ENCODE measurements around the gene TFCP2.
A peak's percentile ranks its signal among the peaks of the same experiment; 100 is the strongest.

TFCP2 gene

DNA sequence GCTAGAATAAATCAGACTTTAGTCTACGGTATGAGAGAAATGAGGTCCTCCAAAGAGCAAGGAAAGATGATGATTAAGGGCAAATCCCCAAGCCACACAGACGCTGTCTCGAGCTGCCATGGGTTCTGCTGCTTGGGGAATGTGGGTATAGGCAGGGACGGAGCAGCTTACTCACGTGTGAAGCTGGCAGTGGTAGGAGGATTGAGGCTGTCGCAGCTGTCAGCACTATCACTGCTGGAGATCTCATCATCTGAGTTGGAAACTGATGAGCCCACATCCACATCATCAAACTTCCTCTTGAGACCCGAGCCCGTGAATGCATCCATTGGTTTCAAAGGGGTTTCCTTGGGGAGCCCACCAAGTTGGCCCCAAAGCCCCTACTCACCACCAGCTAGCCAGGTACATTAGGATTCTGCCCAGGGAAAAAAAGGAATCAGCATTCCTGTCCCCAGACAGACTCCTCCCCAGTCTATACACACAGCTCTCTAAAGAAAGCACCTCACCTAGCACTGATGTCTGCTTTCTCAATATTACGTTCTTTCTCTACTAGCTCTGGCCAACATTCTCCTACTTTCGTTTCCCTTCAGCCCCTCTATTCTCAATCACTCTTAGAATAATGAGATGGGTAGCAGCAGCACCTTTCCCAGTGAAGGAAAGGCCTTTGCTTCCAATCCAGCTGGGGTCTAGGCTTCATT lies 96.6 kb downstream of the TFCP2 start:
- in situ Hi-C loops (cut with MboI; ENCODE audit: low sequenced_read_pairs): no loop called here

DNA sequence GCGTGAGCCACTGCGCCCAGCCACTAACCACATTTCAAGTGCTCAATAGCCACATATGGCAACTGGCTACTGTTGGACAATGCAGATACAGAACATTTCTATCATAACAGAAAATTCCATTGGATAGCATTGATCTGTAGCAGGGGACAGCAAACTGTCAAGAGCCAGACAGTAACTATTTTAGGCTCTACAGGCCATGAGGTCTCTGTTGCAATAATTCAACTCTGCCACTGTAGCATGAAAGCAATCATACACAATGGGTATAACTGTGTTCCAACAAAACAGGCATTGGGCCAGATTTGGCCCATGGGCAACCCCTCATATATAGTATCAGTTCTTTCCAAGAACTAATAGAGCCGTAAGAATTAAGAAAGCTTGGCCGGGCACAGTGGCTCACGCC lies 97.5 kb downstream of the TFCP2 start:
- Histone ChIP-seq H3K4me1 (no peaks in the 10 kb centered on the region), H3K27me3 (ENCODE audit: low read depth) (no peaks in the 10 kb centered on the region), H3K9me3 (no peaks in the 10 kb centered on the region), H3K36me3 (replicated peaks) (peaks cover 23% of the 10 kb centered on the region), H3K4me3 (no peak overlapping the region)
- DNase-seq (ENCODE audit: low spot score in 2 of 2): no peak
- in situ Hi-C loops (cut with MboI; ENCODE audit: low sequenced_read_pairs): no loop called here

More for the DNA sequence above, 96.6 kb downstream of the TFCP2 start:
- peaks cover 1% of the 10 kb centered on the region; the same call in 1 of the 2 replicates for H3K4me1 ChIP-seq
- H3K27me3 ChIP-seq (ENCODE audit: low read depth): no peaks in the 10 kb centered on the region
- H3K4me3 ChIP-seq: no peak overlapping the region
- peaks cover 17% of the 10 kb centered on the region for H3K36me3 ChIP-seq (replicated peaks)
- DNase-seq (ENCODE audit: low spot score in 2 of 2): no peak
- no peaks in the 10 kb centered on the region for H3K9me3 ChIP-seq

DNA sequence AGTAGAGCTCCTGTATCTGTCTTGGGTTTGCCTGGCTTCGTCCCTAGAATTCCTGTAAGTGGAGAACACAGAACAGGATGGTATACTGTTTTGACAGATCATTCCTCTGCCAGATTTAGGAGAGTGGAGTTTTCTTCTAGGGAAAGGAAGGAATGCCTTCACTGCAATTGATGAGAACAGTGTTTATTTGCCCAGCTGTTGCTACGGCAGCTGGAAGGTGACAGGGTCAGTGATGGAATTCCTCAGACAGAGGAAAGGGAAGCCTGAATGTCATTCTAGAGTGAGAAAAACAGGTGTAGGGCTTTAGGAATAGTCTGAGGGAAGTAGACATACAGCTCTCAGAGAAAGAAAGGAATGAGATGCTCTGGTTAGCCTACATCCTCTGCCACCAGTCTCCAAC lies 101.3 kb downstream of the TFCP2 start:
- DNase-seq (ENCODE audit: low spot score in 2 of 2): no peak
- H3K4me1 ChIP-seq: no peaks in the 10 kb centered on the region
- H3K4me3 ChIP-seq: no peak overlapping the region
- no peaks in the 10 kb centered on the region for H3K9me3 ChIP-seq
- in situ Hi-C loops (cut with MboI; ENCODE audit: low sequenced_read_pairs): no loop called here
- peaks cover 48% of the 10 kb centered on the region for H3K36me3 ChIP-seq (replicated peaks)
- H3K27me3 ChIP-seq (ENCODE audit: low read depth): no peaks in the 10 kb centered on the region

GRCh38 chr12:51070004-51070403 lies 102.9 kb downstream of the TFCP2 start:
- Histone ChIP-seq H3K36me3 (replicated peaks) (peaks cover 59% of the 10 kb centered on the region), H3K9me3 (no peaks in the 10 kb centered on the region), H3K4me1 (no peaks in the 10 kb centered on the region), H3K27me3 (ENCODE audit: low read depth) (no peaks in the 10 kb centered on the region), H3K4me3 (no peak overlapping the region)
- no peak for DNase-seq (ENCODE audit: low spot score in 2 of 2)
- in situ Hi-C loops (cut with MboI; ENCODE audit: low sequenced_read_pairs): no loop called here

- Histone ChIP-seq H3K27me3 (ENCODE audit: low read depth) (no peaks in the 10 kb centered on the region), H3K9me3 (no peaks in the 10 kb centered on the region), H3K36me3 (replicated peaks) (peaks cover 75% of the 10 kb centered on the region), H3K4me3 (no peak overlapping the region), H3K4me1 (no peaks in the 10 kb centered on the region)
- no peak for DNase-seq (ENCODE audit: low spot score in 2 of 2)
- in situ Hi-C loops (cut with MboI; ENCODE audit: low sequenced_read_pairs): no loop called here
Measured at GRCh38 chr12:51067771-51068170, 105.2 kb downstream of the TFCP2 start.

DNA sequence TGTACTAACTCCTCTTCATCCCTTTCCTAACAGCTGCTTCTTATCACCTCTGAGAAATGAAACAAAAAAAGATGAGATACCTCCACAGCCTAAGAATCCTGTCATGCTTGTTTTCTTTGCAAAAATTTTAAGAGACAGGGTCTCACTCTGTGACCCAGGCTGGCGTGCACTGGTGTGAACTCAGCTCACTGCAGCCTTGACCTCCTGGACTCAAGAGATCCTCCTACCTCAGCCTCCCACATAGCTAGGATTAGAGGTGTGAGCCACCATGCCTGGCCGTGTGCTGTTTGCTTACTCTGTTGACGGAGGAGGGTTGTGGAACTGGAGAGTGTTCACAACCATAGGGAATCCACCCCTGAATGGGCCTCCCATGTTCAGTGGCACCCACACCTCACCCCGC lies 105.7 kb downstream of the TFCP2 start:
- H3K36me3 ChIP-seq (replicated peaks): peaks cover 76% of the 10 kb centered on the region
- in situ Hi-C loops (cut with MboI; ENCODE audit: low sequenced_read_pairs): no loop called here
- no peak for DNase-seq (ENCODE audit: low spot score in 2 of 2)
- no peaks in the 10 kb centered on the region for H3K9me3 ChIP-seq
- H3K4me3 ChIP-seq: no peak overlapping the region
- no peaks in the 10 kb centered on the region for H3K27me3 ChIP-seq (ENCODE audit: low read depth)
- no peaks in the 10 kb centered on the region for H3K4me1 ChIP-seq

- in situ Hi-C loops (cut with MboI; ENCODE audit: low sequenced_read_pairs): no loop called here
- no peak overlapping the region for H3K4me3 ChIP-seq
- no peaks in the 10 kb centered on the region for H3K9me3 ChIP-seq
- peaks cover 78% of the 10 kb centered on the region for H3K36me3 ChIP-seq (replicated peaks)
- H3K27me3 ChIP-seq (ENCODE audit: low read depth): no peaks in the 10 kb centered on the region
- H3K4me1 ChIP-seq: no peaks in the 10 kb centered on the region
- no peak for DNase-seq (ENCODE audit: low spot score in 2 of 2)
Measured at GRCh38 chr12:51065530-51065929, 107.4 kb downstream of the TFCP2 start.

DNA sequence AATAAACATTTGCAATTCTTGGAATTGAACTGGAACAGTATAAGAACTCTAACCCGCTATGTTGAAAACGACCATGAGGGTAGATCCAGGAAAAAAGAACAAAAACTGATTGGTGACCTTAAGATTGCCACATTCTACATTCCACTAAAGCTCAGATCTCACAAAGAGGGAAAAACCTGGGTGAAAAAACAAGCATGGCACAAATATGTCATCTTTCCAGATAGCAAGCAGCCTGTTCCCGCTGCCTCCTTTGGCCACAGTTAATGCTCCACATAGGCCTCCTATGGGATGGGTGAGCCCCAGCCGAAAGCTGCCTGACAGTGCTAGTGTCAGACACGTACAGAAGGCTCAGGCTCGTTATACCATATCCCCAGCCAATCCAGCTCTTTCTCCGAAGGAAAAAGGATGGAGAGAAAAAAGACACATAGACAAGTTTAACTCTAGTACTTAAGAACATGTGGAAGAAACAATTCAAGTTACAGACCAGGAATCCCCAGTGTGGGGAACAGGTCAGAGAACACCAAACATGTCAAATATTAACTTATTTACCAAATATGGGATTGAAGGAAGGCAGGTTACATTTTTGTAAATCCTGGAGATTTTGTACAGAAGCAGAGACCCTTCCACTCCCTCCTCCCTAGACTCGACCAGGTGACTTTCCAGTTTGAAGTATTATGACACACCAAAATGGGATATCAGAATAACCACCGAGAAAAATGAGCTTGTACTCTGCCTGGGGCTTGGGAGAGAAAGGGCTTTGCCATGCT lies 110.1 kb downstream of the TFCP2 start:
- H3K36me3 ChIP-seq (replicated peaks): peaks cover 91% of the 10 kb centered on the region
- in situ Hi-C loops (cut with MboI; ENCODE audit: low sequenced_read_pairs): no loop called here
- DNase-seq (ENCODE audit: low spot score in 2 of 2): no peak

DNA sequence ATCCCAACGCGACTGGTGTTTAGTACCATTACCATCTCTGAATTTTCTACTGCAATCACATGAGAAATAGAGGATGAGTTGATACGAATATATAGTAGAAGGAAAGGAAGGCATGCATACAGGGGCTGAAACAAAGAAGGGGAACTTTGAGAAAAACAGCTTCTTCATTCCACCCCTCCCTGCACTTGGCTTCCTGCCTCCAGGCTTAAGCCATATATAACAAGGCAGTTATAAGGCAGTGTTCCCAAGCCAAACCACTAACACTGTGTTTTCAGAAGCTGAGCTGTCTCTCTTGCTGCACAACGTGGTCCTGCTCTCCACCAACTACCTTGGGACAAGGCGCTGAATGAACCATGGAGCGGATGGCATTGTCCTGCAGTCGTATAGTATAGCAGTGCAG lies 113.8 kb downstream of the TFCP2 start:
- in situ Hi-C loops (cut with MboI; ENCODE audit: low sequenced_read_pairs): no loop called here
- Histone ChIP-seq H3K27me3 (ENCODE audit: low read depth) (no peaks in the 10 kb centered on the region), H3K4me3 (no peak overlapping the region), H3K36me3 (replicated peaks) (peaks cover 93% of the 10 kb centered on the region), H3K9me3 (no peaks in the 10 kb centered on the region), H3K4me1 (no peaks in the 10 kb centered on the region; the same call in 1 of the 2 replicates)
- DNase-seq (ENCODE audit: low spot score in 2 of 2): no peak

More for the DNA sequence above, 110.1 kb downstream of the TFCP2 start:
- no peaks in the 10 kb centered on the region for H3K27me3 ChIP-seq (ENCODE audit: low read depth)
- no peaks in the 10 kb centered on the region for H3K9me3 ChIP-seq
- H3K4me1 ChIP-seq: no peaks in the 10 kb centered on the region
- H3K4me3 ChIP-seq: no peak overlapping the region

DNA sequence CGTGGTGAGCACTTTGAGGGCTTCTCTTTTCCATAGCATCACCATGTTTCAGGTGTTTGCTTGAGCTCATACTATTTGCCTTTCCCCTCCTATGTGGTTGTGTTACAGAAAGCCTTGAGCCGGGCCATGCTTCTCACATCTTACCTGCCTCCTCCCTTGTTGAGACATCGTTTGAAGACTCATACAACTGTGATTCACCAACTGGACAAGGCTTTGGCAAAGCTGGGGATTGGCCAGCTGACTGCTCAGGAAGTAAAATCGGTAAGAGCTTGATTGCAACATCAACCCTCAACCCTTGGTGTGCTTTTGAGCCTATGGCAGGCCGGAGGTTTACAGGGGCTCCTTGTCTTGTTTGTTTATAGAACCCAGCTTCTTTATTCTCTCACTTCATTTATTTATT lies 116.7 kb downstream of the TFCP2 start:
- H3K36me3 ChIP-seq (replicated peaks): peaks cover 91% of the 10 kb centered on the region

DNA sequence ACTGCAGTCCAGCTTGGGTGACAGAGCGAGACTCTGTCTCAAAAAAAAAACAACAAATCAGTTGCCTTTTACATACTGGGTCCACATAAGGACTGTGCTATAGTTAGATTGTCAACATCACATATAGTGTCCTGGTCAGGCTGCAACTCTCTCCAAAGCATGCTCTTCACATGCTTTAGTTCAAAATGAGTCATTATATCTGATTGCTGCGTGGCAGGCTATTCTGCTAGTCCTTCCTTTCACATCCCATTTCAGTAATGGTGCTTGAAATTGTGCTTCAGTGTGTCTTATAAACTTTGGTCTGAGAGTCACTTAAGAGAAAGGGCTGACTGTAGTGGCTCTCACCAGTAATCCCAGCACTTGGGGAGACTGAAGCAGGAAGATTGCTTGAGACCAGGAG lies 117.9 kb downstream of the TFCP2 start:
- DNase-seq (ENCODE audit: low spot score in 2 of 2): no peak
- no peaks in the 10 kb centered on the region for H3K27me3 ChIP-seq (ENCODE audit: low read depth)
- in situ Hi-C loops (cut with MboI; ENCODE audit: low sequenced_read_pairs): no loop called here

More for the DNA sequence above, 116.7 kb downstream of the TFCP2 start:
- Histone ChIP-seq H3K4me3 (no peak overlapping the region), H3K4me1 (peaks cover 4% of the 10 kb centered on the region; the same call in 1 of the 2 replicates), H3K9me3 (no peaks in the 10 kb centered on the region), H3K27me3 (ENCODE audit: low read depth) (no peaks in the 10 kb centered on the region)
- in situ Hi-C loops (cut with MboI; ENCODE audit: low sequenced_read_pairs): no loop called here
- no peak for DNase-seq (ENCODE audit: low spot score in 2 of 2)

DNA sequence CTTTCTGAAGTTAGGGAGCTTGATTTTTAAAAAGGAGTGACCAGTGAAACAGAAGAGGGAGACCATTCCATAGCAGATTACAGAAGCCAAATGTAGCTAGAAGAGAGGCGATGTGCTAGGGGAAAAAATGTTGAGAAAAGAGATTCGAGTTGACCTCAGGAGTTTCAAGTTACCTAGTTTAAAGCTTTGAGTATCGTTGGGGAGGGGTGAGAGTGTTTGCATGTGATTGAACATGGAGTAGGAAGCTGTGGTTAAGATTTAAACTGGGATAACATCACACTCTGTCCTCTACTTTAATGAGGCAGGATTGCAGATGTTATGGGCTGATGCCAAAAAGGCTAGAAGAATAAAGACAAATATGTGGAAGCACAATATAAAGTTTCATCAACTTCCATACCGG lies 121.1 kb downstream of the TFCP2 start:
- no peak overlapping the region for H3K4me3 ChIP-seq
- no peaks in the 10 kb centered on the region for H3K27me3 ChIP-seq (ENCODE audit: low read depth)
- DNase-seq (ENCODE audit: low spot score in 2 of 2): no peak
- peaks cover 60% of the 10 kb centered on the region for H3K36me3 ChIP-seq (replicated peaks)
- in situ Hi-C loops (cut with MboI; ENCODE audit: low sequenced_read_pairs): no loop called here
- H3K4me1 ChIP-seq: peaks cover 10% of the 10 kb centered on the region
- no peaks in the 10 kb centered on the region for H3K9me3 ChIP-seq

More for the DNA sequence above, 117.9 kb downstream of the TFCP2 start:
- H3K36me3 ChIP-seq (replicated peaks): peaks cover 86% of the 10 kb centered on the region
- H3K4me1 ChIP-seq: peaks cover 7% of the 10 kb centered on the region; the same call in 1 of the 2 replicates
- no peaks in the 10 kb centered on the region for H3K9me3 ChIP-seq
- no peak overlapping the region for H3K4me3 ChIP-seq

- H3K36me3 ChIP-seq (replicated peaks): peaks cover 41% of the 10 kb centered on the region
- H3K9me3 ChIP-seq: no peaks in the 10 kb centered on the region
- DNase-seq (ENCODE audit: low spot score in 2 of 2): no peak
- H3K4me3 ChIP-seq: peak overlapping the region; percentile 69
- H3K4me1 ChIP-seq: peaks cover 10% of the 10 kb centered on the region
- no peaks in the 10 kb centered on the region for H3K27me3 ChIP-seq (ENCODE audit: low read depth)
- in situ Hi-C loops (cut with MboI; ENCODE audit: low sequenced_read_pairs): no loop called here
Measured at GRCh38 chr12:51049525-51049924, 123.4 kb downstream of the TFCP2 start.

DNA sequence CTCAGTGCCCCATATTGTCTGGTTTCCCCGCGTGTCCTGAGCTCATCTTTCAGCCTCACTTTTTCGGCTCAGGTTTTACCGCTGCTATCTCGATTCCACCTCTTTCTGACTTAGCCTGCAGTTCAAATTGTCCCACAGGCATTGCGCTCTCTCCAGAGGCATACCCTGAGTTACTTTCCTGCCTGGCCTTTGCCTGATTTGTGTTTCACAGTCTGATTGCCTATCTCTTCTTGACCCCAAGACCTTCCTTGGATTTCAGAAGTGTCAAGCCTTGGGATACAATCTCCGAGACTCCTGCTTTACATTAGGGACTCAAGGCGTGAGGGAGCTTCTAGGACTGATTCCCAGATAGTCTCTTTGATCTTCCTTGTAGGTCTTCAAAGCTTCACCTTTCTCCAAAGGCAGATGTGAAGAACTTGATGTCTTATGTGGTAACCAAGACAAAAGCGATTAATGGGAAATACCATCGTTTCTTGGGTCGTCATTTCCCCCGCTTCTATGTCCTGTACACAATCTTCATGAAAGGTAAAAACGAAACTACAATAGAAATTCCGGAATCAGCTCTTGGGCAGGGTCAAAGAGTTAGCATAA lies 124.2 kb downstream of the TFCP2 start:
- H3K9me3 ChIP-seq: no peaks in the 10 kb centered on the region
- in situ Hi-C loops (cut with MboI; ENCODE audit: low sequenced_read_pairs): no loop called here
- peaks cover 10% of the 10 kb centered on the region for H3K4me1 ChIP-seq
- no peaks in the 10 kb centered on the region for H3K27me3 ChIP-seq (ENCODE audit: low read depth)
- no peak for DNase-seq (ENCODE audit: low spot score in 2 of 2)
- peak overlapping the region; percentile 69 for H3K4me3 ChIP-seq
- peaks cover 33% of the 10 kb centered on the region for H3K36me3 ChIP-seq (replicated peaks)
